Heart left ventricle (tissue), 16 donors: ENCODE measurements around the gene TXK. TPM values are rescaled to one million over a fixed set of nuclear protein-coding genes. Genes with fewer than 3 reads are reported as not detected.

Experiments
- ATAC-seq, 4 donors: fragments of 200-7000 bp; cut with Tn5 transposase; one replicate each; pipeline ENCODE4 v1.9.1; 2020 to 2022; ENCODE audit warnings: moderate library complexity in 4 of 4, mild to moderate bottlenecking in 3 of 4, moderate number of reproducible peaks in 1 of 4
- DNase-seq, 5 donors: peaks; one replicate each; pipeline ENCODE4 v3.0.0-alpha.2; 2020
- H3K27ac ChIP-seq, 12 donors: fragments of 200-600 bp; sonication (generic) in 4 of 12; one replicate each; pipeline versions ENCODE4 v1.5.0 to v1.8.0; 2016 to 2022; ENCODE audit warnings: mild to moderate bottlenecking in 2 of 12
- H3K27me3 ChIP-seq, 9 donors: fragments of 200-600 bp; sonication (generic) in 2 of 9; one replicate each; pipeline versions ENCODE4 v1.5.1 to v1.8.0; 2016 to 2022; ENCODE audit warnings: mild to moderate bottlenecking in 3 of 9
- H3K36me3 ChIP-seq, 9 donors: fragments of 200-600 bp; sonication (generic) in 2 of 9; one replicate each; pipeline versions ENCODE4 v1.5.0 to v1.8.0; 2018 to 2022; ENCODE audit warnings: mild to moderate bottlenecking in 2 of 9
- H3K4me1 ChIP-seq, 12 donors: fragments of 200-600 bp; sonication (generic) in 4 of 12; one replicate each; pipeline versions ENCODE4 v1.5.0 to v1.8.0; 2016 to 2022; ENCODE audit warnings: mild to moderate bottlenecking in 3 of 12
- H3K4me3 ChIP-seq, 12 donors: fragments of 200-600 bp; sonication (generic) in 4 of 12; one replicate each; pipeline versions ENCODE4 v1.5.0 to v1.8.0; 2017 to 2022; ENCODE audit warnings: mild to moderate bottlenecking in 9 of 12, moderate library complexity in 4 of 12
- H3K9me3 ChIP-seq, 12 donors: fragments of 200-600 bp; sonication (generic) in 4 of 12; one replicate each; pipeline versions ENCODE4 v1.5.0 to v1.8.0; 2016 to 2022; ENCODE audit warnings: mild to moderate bottlenecking in 1 of 12
- POLR2A ChIP-seq, 2 donors: fragments of 450-650 bp; IDR thresholded peaks; one replicate each; pipeline ENCODE4 v1.6.1; 2017; ENCODE audit warnings: antibody characterized with exemption in 2 of 2, mild to moderate bottlenecking in 2 of 2, moderate library complexity in 2 of 2
- WGBS, 4 donors: extraction: QIAGEN DNeasy Blood & Tissue Kit in 2 of 4; methylation state at CpG; one replicate each; pipeline versions ENCODE4 v1.1.5 to v1.1.7; 2013 to 2018; 5-methylcytosine and 5-hydroxymethylcytosine counted together
- intact Hi-C, 10 donors: fragments of 100-400 bp; cut with DNase I; formaldehyde crosslinking; loops; one replicate each; pipeline versions ENCODE4 v1.11.1 to v1.14.2; 2022
- polyA plus RNA-seq, 2 donors: library from polyadenylated mRNA; stranded (reverse); fragments of 200-250 nt; gene quantifications; one replicate each; pipeline ENCODE4 v1.2.3, GENCODE V29; 2013
- total RNA-seq, 9 donors: library from RNA; depleted of rRNA in 2 of 9; stranded (reverse); fragments of >200 nt in 2 of 9; fragmentation: NEBNext Ultra II Directional in 3 of 9; extraction: Animal tissue kit (Norgen Biotek cat#: 25700) in 3 of 9; gene quantifications; one replicate each; pipeline versions ENCODE4 v1.1.0 to v1.2.4, GENCODE V29; 2016 to 2023
- TF ChIP-seq, protein P1 (sequence below), 12 donors: fragments of 200-600 bp; sonication (generic) in 4 of 12; IDR thresholded peaks; one replicate each; pipeline versions ENCODE4 v1.5.0 to v1.8.0; 2018 to 2022; ENCODE audit warnings: antibody characterized with exemption in 12 of 12, mild to moderate bottlenecking in 5 of 12
- donor health status: ischemic (EF 13 %, LVEDD 7.1; RV severe dilation, severe dysfunction).
- donor health status: healthy with polysubstance abuse.
- donor health status: DM: no; HTN: yes; CAD: no.
- donor health status: DM: no; HTN: no; CAD: no.
- donor health status: ischemic (EF 25% LVEDD 6.9; RV normal size, moderate dysfunction).
- donor health status: ischemic (EF 25% LVEDD 5.7; RV mildly dilated, moderate dysfunction).
- donor health status: healthy.
- donor health status: DM: yes; HTN: yes; CAD: no.
- donor health status: ischemic (EF 35%, LVEDD 5.7; RV mildly dilated, moderate dysfunction).
- donor health status: nonischemic (EF 11% LVEDD 7.7; RV severe dilation, severe dysfunction).
- donor health status: DM: yes; HTN: yes; CAD: no.
- donor health status: PGD.
- donor health status: ischemic (EF 29% LVEDD 5.4; RV normal size, mild dysfunction).
- donor health status: nonischemic (EF 23%, LVEDD 6.1; RV moderate dilation, normal function).

Gene TXK
- total and polyA plus RNA-seq, 11 donors = 0.18 to 3.3 (median 0.51) TPM; not detected in 1

DNA sequence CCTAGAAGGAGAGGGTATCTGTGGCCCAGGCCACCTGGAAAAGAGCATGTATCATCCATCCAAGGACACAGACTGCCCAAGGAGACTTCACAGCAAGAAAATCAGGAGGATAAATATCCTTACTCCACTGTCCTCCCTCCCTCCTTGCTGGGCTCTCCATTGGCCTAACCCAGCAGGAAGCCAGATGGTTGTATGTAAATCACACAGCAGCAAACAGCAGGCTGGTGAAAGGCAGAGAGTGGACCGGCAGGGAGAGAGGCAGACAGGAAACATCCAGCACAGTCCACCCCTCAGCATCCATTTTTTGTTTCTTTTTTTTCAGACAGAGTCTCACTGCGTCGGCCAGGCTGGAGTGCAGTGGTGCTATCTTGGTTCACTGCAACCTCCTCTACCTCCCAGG lies 17.5 kb downstream of the TXK start:
- Histone ChIP-seq H3K27me3 (no peaks in the 10 kb centered on the region), H3K4me3 (no peak overlapping the region), H3K27ac (no peak overlapping the region), H3K4me1 (no peaks in the 10 kb centered on the region), H3K9me3 (no peaks in the 10 kb centered on the region), H3K36me3 (no peaks in the 10 kb centered on the region)
- DNase-seq (no peak), ATAC-seq (no peak)
- intact Hi-C loops = no loop called here
- no peak for TF ChIP-seq POLR2A (IDR thresholded peaks at IDR 0.05)
- TF ChIP-seq, protein P1, sequence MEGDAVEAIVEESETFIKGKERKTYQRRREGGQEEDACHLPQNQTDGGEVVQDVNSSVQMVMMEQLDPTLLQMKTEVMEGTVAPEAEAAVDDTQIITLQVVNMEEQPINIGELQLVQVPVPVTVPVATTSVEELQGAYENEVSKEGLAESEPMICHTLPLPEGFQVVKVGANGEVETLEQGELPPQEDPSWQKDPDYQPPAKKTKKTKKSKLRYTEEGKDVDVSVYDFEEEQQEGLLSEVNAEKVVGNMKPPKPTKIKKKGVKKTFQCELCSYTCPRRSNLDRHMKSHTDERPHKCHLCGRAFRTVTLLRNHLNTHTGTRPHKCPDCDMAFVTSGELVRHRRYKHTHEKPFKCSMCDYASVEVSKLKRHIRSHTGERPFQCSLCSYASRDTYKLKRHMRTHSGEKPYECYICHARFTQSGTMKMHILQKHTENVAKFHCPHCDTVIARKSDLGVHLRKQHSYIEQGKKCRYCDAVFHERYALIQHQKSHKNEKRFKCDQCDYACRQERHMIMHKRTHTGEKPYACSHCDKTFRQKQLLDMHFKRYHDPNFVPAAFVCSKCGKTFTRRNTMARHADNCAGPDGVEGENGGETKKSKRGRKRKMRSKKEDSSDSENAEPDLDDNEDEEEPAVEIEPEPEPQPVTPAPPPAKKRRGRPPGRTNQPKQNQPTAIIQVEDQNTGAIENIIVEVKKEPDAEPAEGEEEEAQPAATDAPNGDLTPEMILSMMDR (IDR thresholded peaks at IDR 0.05) = no peak
- 68 to 74% (median 71%) methylated on average over 3 of the region's 3 CpGs for WGBS, 4 donors

DNA sequence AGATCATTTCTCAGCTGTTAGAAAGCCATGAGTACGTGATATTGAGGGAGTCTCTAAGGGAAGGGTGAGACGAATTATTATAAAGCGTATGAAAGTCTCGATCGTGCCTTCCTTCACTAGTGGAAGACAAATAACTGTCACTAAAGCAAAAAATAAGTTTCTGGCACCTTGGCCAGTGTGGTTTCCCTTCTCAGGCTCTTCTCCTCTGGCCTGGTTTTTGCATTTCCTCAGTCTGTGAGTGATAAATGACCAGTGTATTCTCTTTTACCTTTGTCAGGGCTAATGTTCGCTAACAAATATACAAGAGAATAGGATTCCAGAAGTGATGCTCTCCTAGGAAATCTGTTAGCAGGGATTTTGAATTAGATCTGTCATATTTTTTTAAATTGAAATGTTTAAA lies 19.6 kb downstream of the TXK start:
- ATAC-seq (no peak), DNase-seq (no peak)
- no peaks in the 10 kb centered on the region for H3K36me3 ChIP-seq
- H3K4me3 ChIP-seq = no peak overlapping the region
- intact Hi-C loops = no loop called here
- 86 to 91% (median 89%) methylated on average over 6 of the region's 6 CpGs for WGBS, 4 donors
- H3K27me3 ChIP-seq = no peaks in the 10 kb centered on the region
- no peaks in the 10 kb centered on the region for H3K4me1 ChIP-seq
- no peak overlapping the region for H3K27ac ChIP-seq
- H3K9me3 ChIP-seq = no peaks in the 10 kb centered on the region
- TF ChIP-seq, protein P1 (IDR thresholded peaks at IDR 0.05) = no peak
- no peak for TF ChIP-seq POLR2A (IDR thresholded peaks at IDR 0.05)

DNA sequence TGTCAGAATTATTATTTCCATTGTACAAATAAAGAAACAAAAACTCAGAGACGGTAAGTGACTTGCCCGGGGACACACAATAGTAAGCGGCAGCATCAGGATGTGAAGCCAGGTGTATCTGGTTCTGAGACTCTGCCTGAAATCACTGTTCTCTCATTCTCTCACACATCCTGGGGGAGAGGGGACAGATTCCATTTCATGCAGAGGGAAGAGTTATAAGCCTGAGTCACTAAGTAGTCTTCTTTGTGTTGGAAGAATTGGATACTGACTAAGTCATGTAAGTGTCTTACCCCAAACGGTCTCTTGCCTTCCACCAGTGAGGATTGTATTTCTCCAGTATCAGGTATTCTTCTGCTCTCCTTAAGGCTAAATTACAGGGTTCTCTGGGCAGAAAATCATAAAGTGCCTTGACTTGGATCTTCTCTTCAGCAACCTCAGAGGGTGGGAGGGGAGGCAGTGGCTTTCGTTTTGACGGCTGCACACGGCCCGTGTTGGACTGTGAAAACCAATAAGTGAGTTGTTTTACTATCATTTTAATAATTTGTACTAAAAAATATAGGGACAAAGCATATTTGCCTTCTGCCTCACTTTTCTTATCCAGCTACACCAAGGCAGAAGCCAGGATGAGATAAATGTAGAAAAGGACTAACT lies 21.9 kb downstream of the TXK start:
- Histone ChIP-seq H3K27ac (no peak overlapping the region), H3K36me3 (no peaks in the 10 kb centered on the region), H3K27me3 (no peaks in the 10 kb centered on the region), H3K4me3 (no peak overlapping the region), H3K9me3 (no peaks in the 10 kb centered on the region), H3K4me1 (no peaks in the 10 kb centered on the region)
- ATAC-seq (no peak), DNase-seq (no peak)
- intact Hi-C loops = no loop called here
- no peak for TF ChIP-seq POLR2A (IDR thresholded peaks at IDR 0.05)
- TF ChIP-seq, protein P1 (IDR thresholded peaks at IDR 0.05) = no peak
- 81 to 90% (median 85%) methylated on average over 8 of the region's 8 CpGs for WGBS, 4 donors

DNA sequence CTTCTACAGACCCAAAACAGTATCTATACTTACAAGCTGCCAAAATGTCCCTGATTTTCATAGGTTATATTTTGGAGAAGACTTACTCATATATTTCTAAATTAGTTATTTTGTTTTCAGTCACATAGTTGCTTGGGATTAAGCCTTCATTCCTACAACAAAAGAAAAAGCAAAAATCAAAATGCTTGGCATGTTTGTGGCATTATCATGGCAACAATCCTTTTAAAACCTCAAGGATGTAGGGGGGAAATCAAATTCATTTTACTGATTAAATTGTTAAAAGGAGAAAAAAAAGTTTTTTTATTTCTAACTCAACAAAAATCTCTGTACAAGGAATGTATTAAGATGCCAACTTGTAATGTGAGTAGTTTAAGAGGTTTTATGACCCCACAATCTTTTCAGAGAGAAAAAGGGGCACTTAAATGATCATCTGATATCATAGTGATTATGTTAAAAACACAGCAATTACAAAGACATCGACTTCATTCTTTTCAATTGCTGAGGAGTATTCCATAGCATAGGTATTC lies 23.5 kb downstream of the TXK start:
- 81 to 86% (median 85%) methylated on average over 1 of the region's 1 CpG for WGBS, 4 donors
- H3K9me3 ChIP-seq = no peaks in the 10 kb centered on the region
- intact Hi-C loops = no loop called here
- no peak overlapping the region for H3K27ac ChIP-seq
- no peaks in the 10 kb centered on the region for H3K4me1 ChIP-seq
- H3K4me3 ChIP-seq = no peak overlapping the region
- DNase-seq = no peak
- no peaks in the 10 kb centered on the region for H3K36me3 ChIP-seq
- TF ChIP-seq, protein P1 (IDR thresholded peaks at IDR 0.05) = no peak
- TF ChIP-seq POLR2A (IDR thresholded peaks at IDR 0.05) = no peak
- H3K27me3 ChIP-seq = no peaks in the 10 kb centered on the region
- no peak for ATAC-seq
